Memory B cell (primary cell): ENCODE data around the gene PLIN3.
"Not testable (repeated sequence)": the region's sequence is repeated elsewhere in the genome, so short reads cannot be mapped to it uniquely, and the experiment has no call there.

Experiments used
- ATAC-seq: fragments of 150-1000 bp; cut with Tn5 transposase; 2 replicates; pipeline ENCODE4 v1.10.0; 2021; ENCODE audit warnings: low read depth, mild to moderate bottlenecking, moderate library complexity
- DNase-seq, 2 donors: peaks; one replicate each; pipeline ENCODE4 v3.0.0; 2022; ENCODE audit warnings: low spot score in 2 of 2
- H3K27ac Mint-ChIP-seq: one replicate; pipeline ENCODE4 v1.8.0; 2022; ENCODE audit warnings: mild to moderate bottlenecking, moderate library complexity, mixed read lengths
- H3K27me3 Mint-ChIP-seq: one replicate; pipeline ENCODE4 v1.8.0; 2022; ENCODE audit warnings: mixed read lengths
- H3K36me3 Mint-ChIP-seq: one replicate; pipeline ENCODE4 v1.8.0; 2022; ENCODE audit warnings: mild to moderate bottlenecking, mixed read lengths
- H3K4me1 Mint-ChIP-seq: one replicate; pipeline ENCODE4 v1.8.0; 2022; ENCODE audit warnings: mixed read lengths
- H3K4me3 Mint-ChIP-seq: one replicate; pipeline ENCODE4 v1.8.0; 2022; ENCODE audit warnings: mild to moderate bottlenecking, moderate library complexity, mixed read lengths
- H3K9me3 Mint-ChIP-seq: one replicate; pipeline ENCODE4 v1.8.0; 2022; ENCODE audit warnings: mixed read lengths

Gene PLIN3

GRCh38 chr19:4847190-4847973 lies 20.1 kb downstream of the PLIN3 start:
- Mint-ChIP-seq H3K27me3 (no peaks in the 10 kb centered on the region), H3K27ac (no peak overlapping the region), H3K36me3 (peaks cover 12% of the 10 kb centered on the region), H3K9me3 (no peaks in the 10 kb centered on the region), H3K4me1 (peaks cover 8% of the 10 kb centered on the region), H3K4me3 (no peak overlapping the region)
- no peak for DNase-seq
- ATAC-seq: no peak

- ATAC-seq: not testable (repeated sequence)
Observed at GRCh38 chr19:4845975-4846374, 21.5 kb downstream of the PLIN3 start.

GRCh38 chr19:4844348-4845179 lies 22.9 kb downstream of the PLIN3 start:
- Mint-ChIP-seq H3K9me3 (no peaks in the 10 kb centered on the region), H3K4me1 (peaks cover 14% of the 10 kb centered on the region), H3K36me3 (peaks cover 19% of the 10 kb centered on the region), H3K4me3 (no peak overlapping the region), H3K27me3 (no peaks in the 10 kb centered on the region), H3K27ac (no peak overlapping the region)
- DNase-seq: no peak
- ATAC-seq: no peak

More at GRCh38 chr19:4845975-4846374, 21.5 kb downstream of the PLIN3 start:
- H3K36me3 Mint-ChIP-seq: peaks cover 12% of the 10 kb centered on the region
- H3K27ac Mint-ChIP-seq, H3K27me3 Mint-ChIP-seq, H3K9me3 Mint-ChIP-seq, DNase-seq, H3K4me1 Mint-ChIP-seq, H3K4me3 Mint-ChIP-seq: not testable (repeated sequence)

GRCh38 chr19:4843647-4843965 lies 23.9 kb downstream of the PLIN3 start:
- no peak overlapping the region for H3K4me3 Mint-ChIP-seq
- H3K27ac Mint-ChIP-seq: no peak overlapping the region
- DNase-seq (no peak), ATAC-seq (no peak)
- H3K9me3 Mint-ChIP-seq: no peaks in the 10 kb centered on the region
- H3K4me1 Mint-ChIP-seq: peaks cover 11% of the 10 kb centered on the region
- no peaks in the 10 kb centered on the region for H3K27me3 Mint-ChIP-seq
- H3K36me3 Mint-ChIP-seq: peaks cover 25% of the 10 kb centered on the region

GRCh38 chr19:4839192-4839591 lies 28.3 kb downstream of the PLIN3 start:
- no peak for ATAC-seq
- Mint-ChIP-seq H3K27me3 (no peaks in the 10 kb centered on the region), H3K4me1 (peaks cover 11% of the 10 kb centered on the region), H3K27ac (no peak overlapping the region), H3K36me3 (peaks cover 19% of the 10 kb centered on the region), H3K9me3 (no peaks in the 10 kb centered on the region), H3K4me3 (no peak overlapping the region)
- no peak for DNase-seq

GRCh38 chr19:4832776-4833175 lies 34.7 kb downstream of the PLIN3 start:
- no peak for DNase-seq
- H3K4me3 Mint-ChIP-seq: peak overlapping the region; percentile 44
- peak overlapping the region; percentile 81 for H3K27ac Mint-ChIP-seq
- peaks cover 1% of the 10 kb centered on the region for H3K36me3 Mint-ChIP-seq
- H3K9me3 Mint-ChIP-seq: no peaks in the 10 kb centered on the region
- peaks cover 18% of the 10 kb centered on the region for H3K4me1 Mint-ChIP-seq
- no peak for ATAC-seq
- H3K27me3 Mint-ChIP-seq: no peaks in the 10 kb centered on the region

- not testable (repeated sequence) for H3K9me3 Mint-ChIP-seq, ATAC-seq, DNase-seq, H3K36me3 Mint-ChIP-seq, H3K27me3 Mint-ChIP-seq
- Mint-ChIP-seq H3K4me1 (peaks cover 20% of the 10 kb centered on the region), H3K4me3 (peak overlapping the region; percentile 90), H3K27ac (peak overlapping the region; percentile 94)
Observed at GRCh38 chr19:4831979-4832340, 35.5 kb downstream of the PLIN3 start.

- no peaks in the 10 kb centered on the region for H3K9me3 Mint-ChIP-seq
- peak within 1 kb of the TSS; percentile 94 for H3K27ac Mint-ChIP-seq
- peak within 1 kb of the TSS; percentile 90 for H3K4me3 Mint-ChIP-seq
- DNase-seq (peak; percentile 67 to 74), ATAC-seq (peak; percentile 84)
- H3K27me3 Mint-ChIP-seq: no peaks in the 10 kb centered on the region
- H3K36me3 Mint-ChIP-seq: peaks cover 2% of the 10 kb centered on the region
- H3K4me1 Mint-ChIP-seq: peaks cover 20% of the 10 kb centered on the region
Observed at GRCh38 chr19:4831304-4831978, 36.0 kb downstream of the PLIN3 start, which contains the start of gene TICAM1. Gene TICAM1, minus strand, starts transcription at chr19:4831712. Its CDS starts 13,335 bp downstream, at chr19:4818377.

GRCh38 chr19:4830768-4831265 lies 36.6 kb downstream of the PLIN3 start:
- Mint-ChIP-seq H3K36me3 (peaks cover 2% of the 10 kb centered on the region), H3K4me1 (peaks cover 20% of the 10 kb centered on the region), H3K4me3 (peak overlapping the region; percentile 90), H3K9me3 (no peaks in the 10 kb centered on the region), H3K27ac (peak overlapping the region; percentile 94), H3K27me3 (no peaks in the 10 kb centered on the region)
- DNase-seq (no peak), ATAC-seq (no peak)

- H3K9me3 Mint-ChIP-seq: no peaks in the 10 kb centered on the region
- peaks cover 20% of the 10 kb centered on the region for H3K4me1 Mint-ChIP-seq
- DNase-seq (no peak), ATAC-seq (no peak)
- H3K4me3 Mint-ChIP-seq: peak overlapping the region; percentile 90
- H3K36me3 Mint-ChIP-seq: peaks cover 2% of the 10 kb centered on the region
- H3K27ac Mint-ChIP-seq: peak overlapping the region; percentile 94
- no peaks in the 10 kb centered on the region for H3K27me3 Mint-ChIP-seq
Observed at GRCh38 chr19:4830332-4830731, 37.1 kb downstream of the PLIN3 start.

GRCh38 chr19:4829001-4829712 lies 38.3 kb downstream of the PLIN3 start:
- ATAC-seq: peak; percentile 64
- peaks cover 2% of the 10 kb centered on the region for H3K36me3 Mint-ChIP-seq

GRCh38 chr19:4823577-4823976 lies 43.9 kb downstream of the PLIN3 start:
- peaks cover 8% of the 10 kb centered on the region for H3K4me1 Mint-ChIP-seq
- H3K9me3 Mint-ChIP-seq: no peaks in the 10 kb centered on the region
- no peak overlapping the region for H3K4me3 Mint-ChIP-seq
- ATAC-seq: no peak
- peaks cover 9% of the 10 kb centered on the region for H3K36me3 Mint-ChIP-seq
- no peak for DNase-seq
- no peak overlapping the region for H3K27ac Mint-ChIP-seq
- H3K27me3 Mint-ChIP-seq: no peaks in the 10 kb centered on the region

More at GRCh38 chr19:4829001-4829712, 38.3 kb downstream of the PLIN3 start:
- peak; percentile 39 to 46 for DNase-seq
- H3K4me1 Mint-ChIP-seq: peaks cover 20% of the 10 kb centered on the region
- H3K9me3 Mint-ChIP-seq: no peaks in the 10 kb centered on the region
- no peaks in the 10 kb centered on the region for H3K27me3 Mint-ChIP-seq
- H3K4me3 Mint-ChIP-seq: peak overlapping the region; percentile 83
- peak overlapping the region; percentile 94 for H3K27ac Mint-ChIP-seq

GRCh38 chr19:4822354-4822753 lies 45.1 kb downstream of the PLIN3 start:
- not testable (repeated sequence) for H3K4me3 Mint-ChIP-seq, ATAC-seq, H3K27me3 Mint-ChIP-seq, DNase-seq, H3K9me3 Mint-ChIP-seq, H3K36me3 Mint-ChIP-seq, H3K27ac Mint-ChIP-seq, H3K4me1 Mint-ChIP-seq
